ENCODE results near the gene SNX18.

DNA sequence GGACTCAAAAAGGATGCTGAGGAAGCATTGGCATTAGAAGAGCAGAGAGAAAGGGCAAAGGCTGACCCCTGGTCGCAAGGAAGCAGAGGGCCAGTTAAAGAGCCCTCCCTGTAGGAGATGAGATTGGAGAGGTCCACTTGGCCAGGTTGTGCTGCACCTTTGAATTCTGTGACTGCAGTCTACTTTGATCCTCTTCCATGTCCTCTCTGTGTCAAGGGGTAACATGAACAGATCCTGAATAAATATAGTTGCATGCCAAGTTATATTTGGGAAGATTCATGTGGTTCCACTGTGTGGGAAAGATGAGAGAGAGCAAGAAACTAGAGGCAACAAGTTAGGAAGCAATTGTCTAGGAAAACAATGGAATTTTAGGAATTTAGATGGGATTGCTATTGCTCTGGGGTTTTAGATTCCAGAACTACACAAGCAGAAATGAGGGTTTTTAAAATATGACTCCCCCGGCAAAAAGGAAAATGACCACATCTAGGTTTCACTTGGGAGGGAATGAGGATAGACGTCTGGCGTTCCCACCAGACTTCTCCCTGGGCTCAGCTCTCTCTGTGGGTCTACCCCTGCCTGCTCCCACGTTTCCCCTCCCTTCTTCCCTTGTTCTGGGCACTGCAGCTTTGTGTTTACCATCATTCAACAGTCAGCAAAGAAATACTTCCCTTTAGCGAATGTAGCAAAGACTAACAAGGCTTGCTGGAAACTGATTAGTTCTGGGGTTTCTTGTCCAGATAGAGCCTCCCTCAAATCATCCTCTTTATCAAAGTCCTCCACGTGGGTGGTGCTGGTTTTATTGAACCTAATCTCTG lies 63.6 kb downstream of the SNX18 start:
- TF ChIP-seq, protein P1, sequence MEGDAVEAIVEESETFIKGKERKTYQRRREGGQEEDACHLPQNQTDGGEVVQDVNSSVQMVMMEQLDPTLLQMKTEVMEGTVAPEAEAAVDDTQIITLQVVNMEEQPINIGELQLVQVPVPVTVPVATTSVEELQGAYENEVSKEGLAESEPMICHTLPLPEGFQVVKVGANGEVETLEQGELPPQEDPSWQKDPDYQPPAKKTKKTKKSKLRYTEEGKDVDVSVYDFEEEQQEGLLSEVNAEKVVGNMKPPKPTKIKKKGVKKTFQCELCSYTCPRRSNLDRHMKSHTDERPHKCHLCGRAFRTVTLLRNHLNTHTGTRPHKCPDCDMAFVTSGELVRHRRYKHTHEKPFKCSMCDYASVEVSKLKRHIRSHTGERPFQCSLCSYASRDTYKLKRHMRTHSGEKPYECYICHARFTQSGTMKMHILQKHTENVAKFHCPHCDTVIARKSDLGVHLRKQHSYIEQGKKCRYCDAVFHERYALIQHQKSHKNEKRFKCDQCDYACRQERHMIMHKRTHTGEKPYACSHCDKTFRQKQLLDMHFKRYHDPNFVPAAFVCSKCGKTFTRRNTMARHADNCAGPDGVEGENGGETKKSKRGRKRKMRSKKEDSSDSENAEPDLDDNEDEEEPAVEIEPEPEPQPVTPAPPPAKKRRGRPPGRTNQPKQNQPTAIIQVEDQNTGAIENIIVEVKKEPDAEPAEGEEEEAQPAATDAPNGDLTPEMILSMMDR (IDR thresholded peaks at IDR 0.05), result no peak
- TF ChIP-seq POLR2A (IDR thresholded peaks at IDR 0.05), result no peak
